GM19328 (cell line): ENCODE results near the gene ALG6.
"Not testable (repeated sequence)": the region's sequence is repeated elsewhere in the genome, so short reads cannot be mapped to it uniquely, and the experiment has no call there.

ENCODE experiments used
- ATAC-seq: cut with Tn5 transposase; IDR thresholded peaks from one replicate; pipeline ENCODE4 v1.9.1; 2021; ENCODE audit warnings: mild to moderate bottlenecking, moderate library complexity; ENCODE audit not compliant: unreplicated experiment

The ALG6 gene

DNA sequence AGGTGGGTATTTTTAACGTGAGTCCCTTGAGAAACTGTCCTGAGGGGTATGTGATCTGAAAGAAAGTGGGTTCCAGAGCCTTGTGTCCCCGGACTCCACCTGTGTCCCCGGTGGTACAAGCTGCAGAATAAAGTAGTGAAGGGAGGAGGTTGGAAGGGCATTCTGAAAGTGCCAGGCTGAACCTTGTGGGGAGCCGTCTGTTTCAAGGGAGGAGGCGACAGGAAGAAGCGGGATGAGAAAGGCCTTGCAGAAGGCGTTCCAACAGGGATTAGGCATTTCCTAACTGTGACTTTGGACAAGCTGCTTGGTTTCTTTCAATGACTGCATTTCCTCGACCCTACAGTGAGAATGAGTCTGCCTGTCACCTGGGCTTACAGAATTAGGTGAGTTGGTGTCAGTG lies 39.3 kb upstream of the ALG6 start:
- no peak for ATAC-seq

DNA sequence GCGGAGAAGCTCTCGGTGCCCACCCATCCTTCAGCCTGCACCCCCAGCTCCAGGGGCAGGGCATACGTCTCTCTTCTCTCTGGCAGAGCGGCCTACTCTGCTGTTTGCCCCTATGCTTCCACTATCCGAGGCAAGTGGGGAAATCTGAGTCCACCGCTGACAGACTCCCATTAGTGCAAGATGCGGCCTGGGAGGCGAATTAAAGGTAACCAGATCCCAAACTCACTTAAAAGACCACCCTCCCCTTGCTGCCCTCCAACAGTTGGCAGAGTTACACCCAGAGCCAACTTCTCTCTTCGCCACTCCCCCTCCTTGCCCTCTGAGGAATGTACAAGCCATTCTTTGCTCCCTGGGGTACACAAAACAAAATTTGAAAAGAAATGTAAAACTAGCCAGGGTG lies 38.6 kb upstream of the ALG6 start:
- no peak for ATAC-seq

DNA sequence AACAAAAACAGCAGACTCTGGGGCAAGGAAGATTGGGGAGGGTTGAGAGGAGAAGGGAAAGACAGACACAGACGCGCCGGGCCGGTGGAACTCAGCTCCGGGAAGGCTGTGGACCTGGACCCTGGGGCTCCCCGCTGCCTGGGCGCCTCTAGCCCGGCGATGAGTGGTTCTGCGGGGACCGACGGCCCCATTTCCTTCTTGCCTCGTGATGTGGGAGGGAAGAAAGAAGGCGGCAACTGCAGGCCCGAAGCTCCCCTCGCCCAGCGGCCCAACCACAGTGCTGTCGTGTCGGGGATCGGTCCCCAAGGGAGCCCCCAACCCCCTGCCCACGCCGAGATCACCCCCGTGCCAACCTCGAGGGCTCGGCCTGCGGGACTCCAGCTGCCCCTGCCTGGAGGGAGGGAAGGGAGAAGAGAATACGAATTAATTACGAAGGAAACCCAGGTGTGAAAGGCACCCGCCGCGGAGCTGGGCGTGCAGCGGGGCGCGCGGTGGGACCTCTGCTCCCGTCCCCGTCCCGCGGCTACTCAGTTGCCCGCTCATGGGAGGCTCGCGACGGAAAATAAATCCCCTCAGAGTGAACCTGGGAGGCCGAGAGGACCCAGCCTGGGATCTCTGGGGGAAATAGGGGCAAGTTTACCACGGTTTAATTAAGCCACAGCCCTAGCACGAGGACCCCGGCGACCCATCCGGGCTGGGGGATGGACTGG lies 37.7 kb upstream of the ALG6 start:
- ATAC-seq = no peak

DNA sequence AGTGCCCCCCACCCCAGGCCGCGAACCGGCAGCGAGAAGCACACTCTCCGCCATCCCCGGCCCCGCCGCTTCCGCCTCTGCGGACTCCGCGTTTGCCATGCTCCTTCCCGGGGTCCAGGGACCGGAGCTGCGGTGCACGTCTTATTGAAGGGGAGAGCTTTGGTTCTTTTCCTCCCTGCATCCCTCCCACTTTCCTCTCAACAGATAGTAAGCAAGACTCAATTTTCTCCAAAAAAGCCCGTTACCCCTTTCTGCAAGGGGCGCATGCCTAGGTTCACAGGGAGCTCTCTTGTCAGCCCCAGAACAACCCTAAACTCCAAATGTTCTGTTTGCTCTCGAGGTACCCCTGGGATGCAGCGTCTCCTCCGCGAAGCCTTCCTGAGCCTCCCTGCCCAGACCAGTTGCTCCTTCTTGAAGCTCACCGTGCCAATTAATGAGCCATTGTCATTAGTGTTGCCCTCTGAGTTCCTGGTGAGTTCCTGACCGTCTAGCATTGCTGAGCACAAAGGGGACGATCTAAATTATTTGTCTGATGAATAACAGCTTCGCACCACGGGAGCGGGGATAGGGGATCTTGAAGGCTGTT lies 37.0 kb upstream of the ALG6 start:
- no peak for ATAC-seq

DNA sequence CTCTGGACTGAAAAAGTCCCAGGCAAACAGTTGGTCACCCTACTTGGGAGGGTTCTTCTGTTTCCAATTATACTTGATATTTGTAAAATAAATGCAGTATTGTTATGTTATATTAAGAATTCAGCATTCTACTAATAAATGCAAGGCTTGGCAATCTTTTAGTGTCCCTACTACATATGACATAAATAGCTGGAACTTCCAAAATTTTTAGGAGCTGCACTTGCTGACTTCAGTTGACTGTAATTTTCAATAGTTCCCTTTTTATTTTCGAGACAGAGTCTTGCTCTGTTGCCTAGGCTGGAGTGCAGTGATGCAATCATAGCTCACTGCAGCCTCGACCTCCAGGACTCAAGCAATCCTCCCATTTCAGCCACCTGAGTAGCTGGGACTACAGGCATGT lies 25.0 kb upstream of the ALG6 start:
- ATAC-seq = no peak

DNA sequence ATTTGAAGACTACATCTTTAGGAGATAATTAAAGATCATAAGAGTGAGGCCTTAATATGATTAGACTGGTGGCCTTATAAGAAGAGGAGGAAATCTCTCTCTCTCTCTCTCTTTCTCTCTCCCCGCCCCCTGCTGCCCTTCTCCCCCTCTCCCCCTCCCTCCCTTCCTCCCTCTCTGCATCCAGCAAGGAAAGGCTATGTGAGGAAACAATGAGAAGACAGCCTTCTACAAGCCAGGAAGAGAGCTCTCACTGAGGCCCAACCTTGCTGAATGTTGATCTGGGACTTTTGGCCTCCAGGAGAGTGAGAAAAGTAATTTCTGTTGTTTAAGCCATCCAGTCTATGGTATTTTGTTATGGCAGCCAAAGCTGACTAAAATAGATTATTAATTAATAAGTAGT lies 23.5 kb upstream of the ALG6 start:
- ATAC-seq = no peak

DNA sequence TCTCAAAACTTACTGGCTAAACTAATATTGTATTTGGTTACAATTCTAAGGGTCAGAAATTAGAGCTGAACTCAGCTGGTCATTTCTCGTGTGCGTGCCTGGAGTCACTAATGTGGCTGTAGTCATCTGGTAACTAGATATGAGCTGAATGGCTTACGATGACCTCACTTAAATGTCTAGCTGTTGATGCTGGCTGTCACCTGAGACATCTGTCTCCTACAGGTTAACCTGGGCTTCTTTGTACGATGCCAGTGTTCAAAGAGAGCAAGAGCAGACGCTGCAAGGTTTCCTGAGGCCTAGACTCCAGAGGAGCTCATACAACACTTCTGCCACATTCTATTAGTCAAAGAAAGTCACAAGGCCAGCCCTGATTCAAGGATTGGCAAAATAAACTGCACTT lies 17.1 kb upstream of the ALG6 start:
- ATAC-seq = no peak

DNA sequence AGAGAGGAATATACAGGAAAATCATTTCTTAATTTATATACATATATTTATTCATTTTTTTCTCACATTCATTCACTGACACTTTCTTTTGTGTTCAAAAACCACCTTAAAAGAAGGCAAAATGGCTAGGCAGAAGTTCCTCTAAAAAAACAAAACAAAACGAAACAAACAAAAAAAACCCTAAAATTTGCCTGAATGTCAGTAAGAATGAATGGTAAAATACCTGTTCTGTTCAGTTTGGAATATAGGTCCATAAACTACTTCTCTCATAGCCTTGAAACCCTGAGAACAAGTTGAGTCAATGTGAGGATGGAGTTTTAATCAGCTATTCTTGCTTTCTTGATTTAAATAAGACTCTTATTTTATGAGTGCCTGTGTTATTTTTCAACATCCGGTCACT lies 14.7 kb upstream of the ALG6 start:
- ATAC-seq = no peak

DNA sequence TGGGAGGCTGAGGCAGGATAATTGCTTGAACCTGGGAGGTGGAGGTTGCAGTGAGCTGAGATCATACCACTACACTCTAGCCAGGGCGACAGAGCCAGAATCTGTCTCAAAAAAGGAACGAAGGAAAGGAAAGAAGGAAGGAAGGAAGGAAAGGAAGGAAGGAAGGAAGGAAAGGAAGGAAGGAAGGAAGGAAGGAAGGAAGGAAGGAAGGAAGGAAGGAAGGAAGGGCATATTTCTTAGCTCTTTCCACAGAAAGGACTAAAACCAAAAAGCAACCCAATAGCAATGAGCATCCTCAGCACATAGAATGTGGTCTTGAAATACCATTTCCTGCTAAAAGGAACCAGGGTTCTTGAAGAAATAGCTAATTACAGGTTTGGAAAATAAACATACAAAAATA lies 11.2 kb upstream of the ALG6 start:
- ATAC-seq = not testable (repeated sequence)

DNA sequence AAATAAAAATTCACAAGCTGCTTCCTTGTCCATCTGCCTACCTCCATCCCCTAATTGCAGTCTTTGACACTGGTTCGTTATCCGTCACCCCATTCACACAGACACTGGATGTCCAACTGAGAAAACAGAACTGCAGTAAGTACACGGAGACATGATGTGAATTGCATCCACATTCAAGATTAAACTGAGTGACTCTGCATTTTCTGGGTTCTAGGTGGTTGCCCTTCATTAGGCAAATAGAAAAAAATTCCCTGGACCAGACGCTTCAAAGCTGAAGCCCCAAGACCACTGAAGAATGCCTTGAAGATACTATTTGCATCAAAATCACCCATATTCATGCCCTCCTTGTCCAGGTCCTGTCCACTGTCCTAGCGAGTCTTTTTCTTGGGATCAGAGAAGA lies 7.9 kb upstream of the ALG6 start:
- ATAC-seq = no peak

DNA sequence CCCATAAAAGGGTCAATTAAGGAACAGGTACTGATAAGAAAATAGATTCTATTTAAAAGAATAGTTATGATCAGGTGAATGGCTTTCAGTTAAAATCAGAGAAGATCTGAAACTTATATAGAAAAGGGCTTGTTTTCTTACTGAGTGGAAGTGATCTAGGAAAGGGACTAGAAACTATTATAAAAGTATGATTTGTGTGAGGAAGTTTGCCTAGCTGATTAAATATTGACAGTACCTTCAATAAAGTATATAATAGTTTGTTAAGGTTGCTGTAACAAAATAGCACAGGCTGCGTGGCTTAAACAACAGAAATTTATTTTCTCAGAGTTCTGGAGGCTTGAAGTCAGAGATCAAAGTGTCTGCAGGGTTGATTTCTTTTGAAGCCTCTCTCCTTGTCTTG lies 5.4 kb upstream of the ALG6 start:
- ATAC-seq = no peak

DNA sequence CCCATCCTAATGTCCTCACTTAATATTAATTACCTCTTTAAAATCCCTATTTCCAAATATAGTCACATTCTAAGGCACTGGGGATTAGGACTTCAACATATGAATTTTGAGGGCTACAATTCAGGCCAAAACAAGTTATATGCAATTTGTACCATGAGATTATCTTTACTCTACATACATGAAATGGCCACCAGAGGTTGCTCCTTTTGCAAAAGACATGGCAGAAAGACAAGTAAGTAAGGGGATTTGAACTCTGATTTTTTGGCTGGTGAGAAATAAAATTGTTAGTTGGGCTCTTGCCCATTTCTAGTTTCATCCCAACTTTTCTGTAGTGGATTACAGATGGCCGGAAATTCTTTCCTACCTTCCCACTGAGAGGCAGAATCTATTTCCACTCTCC lies 4.8 kb upstream of the ALG6 start:
- no peak for ATAC-seq

DNA sequence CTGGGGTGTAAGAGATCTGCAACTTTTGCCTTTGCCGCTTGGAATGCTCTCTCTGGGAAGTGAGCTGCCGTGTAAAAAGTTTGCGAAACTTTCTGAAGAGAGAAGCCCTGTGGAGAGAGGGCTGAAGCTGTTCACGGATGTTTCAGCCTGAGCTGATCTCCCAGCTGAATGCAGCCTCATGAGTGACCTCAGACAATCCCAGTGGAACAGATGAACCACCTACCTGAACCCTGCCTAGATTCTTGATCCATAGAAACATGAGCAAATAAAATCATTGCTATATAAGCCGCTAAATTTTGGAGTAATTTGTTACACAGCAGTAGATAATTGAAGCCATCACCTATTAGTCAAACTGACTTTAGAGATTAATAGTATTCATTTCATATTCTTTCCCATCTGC lies 4.4 kb upstream of the ALG6 start:
- ATAC-seq = no peak

DNA sequence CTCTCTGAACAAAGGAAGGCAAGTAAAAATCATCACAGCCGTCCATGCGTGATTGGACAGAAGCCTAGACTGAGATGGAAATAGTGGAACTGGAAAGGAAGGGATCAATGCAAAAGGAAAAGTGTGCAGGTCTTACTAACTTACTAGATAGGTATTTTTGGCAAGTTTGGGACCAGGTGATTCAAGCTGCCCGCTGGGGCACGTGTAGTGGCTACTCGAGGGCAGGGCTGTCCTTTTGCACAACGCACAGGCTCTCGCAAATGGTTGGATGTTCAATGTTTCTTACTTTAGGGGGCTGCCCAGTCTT lies 566 bp upstream of the ALG6 start:
- no peak for ATAC-seq

DNA sequence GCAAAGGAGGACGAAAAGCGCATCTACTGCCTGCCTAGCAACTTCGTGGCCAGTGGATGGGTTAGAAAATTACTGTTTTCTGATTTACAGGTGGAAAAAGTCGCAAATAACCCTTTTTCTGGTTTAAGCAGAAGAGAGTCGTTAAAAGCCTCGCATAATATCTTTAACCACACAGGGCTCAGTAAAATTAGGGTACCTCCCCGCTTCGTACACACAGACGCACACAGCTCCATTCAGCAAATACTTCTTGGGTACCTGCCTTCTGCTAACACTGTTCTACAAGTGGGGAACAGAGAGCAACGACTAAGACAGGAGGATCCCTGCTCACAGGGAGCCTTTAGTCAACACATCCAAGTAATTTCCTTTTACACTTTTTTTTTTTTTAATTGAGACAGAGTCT lies 704 bp downstream of the ALG6 start:
- ATAC-seq = no peak

DNA sequence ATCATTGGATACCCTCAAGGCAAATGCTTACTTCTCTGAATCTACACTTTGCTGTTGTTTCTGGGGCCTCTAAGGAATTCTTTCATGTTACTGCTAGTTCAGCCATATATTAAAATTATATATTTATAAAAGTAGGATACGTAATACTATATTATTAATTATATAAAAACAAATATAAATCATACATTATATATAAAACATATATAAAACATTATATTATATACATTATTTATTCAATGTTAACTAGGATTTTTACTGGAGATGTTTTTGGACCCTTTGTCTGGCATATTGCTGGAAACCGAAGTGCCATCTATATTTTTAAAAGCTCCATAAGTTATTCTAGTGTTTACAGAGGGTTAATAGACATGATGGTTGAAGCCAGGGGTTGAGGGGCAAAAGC lies 12.2 kb downstream of the ALG6 start:
- no peak for ATAC-seq

DNA sequence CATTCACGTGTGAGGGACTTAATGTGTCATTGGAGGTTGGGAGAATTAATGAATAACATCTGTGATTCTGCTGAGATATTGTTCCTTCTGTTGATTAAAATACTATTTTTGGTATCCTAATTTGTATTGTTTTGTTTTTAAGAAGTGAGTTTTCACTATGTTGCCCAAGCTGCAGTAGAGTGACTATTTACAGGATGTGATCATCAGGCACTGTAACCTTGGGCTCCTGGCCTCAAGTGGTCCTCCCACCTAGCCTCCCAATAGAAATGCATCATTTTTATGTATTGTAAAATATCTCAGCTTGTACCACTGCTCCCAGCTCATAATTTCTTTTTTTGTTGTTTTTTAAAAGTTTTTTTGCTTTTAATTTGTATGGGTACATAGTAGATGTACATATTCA lies 14.3 kb downstream of the ALG6 start:
- no peak for ATAC-seq

DNA sequence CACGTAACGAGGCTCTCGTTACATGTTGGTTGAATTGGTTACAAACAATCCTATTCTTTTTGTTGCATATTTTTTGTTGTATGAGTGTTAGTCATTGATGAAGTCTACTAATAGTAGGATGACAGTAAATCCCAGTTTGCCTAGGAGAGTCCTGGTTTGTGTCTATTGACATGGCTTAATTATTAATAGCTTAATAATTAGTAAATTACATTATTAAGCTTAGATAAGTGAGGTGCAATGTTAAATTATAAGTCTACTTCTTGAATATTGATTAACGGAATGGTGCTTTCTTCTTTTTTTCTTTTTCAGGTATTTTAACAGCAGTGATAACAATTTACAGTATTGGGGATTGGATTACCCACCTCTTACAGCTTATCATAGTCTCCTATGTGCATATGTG lies 34.5 kb downstream of the ALG6 start:
- ATAC-seq = no peak

DNA sequence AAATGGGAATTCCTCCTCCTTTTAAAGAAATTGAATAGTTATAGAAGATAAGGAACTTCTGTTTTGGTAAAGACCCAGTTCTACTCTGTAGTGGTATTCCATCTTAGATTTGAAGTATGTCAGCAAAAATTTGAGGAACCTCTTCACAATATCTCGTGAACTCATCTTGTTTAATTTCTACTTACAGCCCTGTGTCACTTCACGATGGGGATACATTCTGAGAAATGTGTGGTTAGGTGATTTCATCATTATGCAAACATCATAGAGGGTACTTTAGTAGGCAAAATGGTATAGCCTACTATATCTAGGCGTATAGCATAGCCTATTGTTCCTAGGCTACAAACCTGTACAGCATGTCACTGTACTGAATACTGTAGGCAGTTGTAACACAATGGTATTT lies 36.0 kb downstream of the ALG6 start:
- no peak for ATAC-seq

DNA sequence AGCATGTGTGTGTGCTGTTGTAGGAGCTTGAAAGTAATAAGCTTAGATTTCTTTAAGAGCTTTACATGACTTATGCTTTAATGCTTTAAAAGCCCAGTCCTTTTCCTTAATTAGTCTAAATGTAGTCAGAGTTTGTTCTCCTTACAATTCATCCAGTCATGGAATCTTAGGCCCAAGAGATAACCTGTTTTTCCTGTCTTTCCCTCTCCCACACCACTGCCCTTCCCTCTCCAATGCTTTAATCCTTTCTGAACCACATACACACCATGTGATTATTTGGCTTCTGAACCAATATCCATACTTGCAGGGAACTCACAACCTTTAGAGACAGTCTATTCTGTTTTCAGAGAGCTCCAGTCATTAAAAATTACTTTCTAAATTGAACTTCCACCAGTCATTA lies 37.6 kb downstream of the ALG6 start:
- no peak for ATAC-seq

DNA sequence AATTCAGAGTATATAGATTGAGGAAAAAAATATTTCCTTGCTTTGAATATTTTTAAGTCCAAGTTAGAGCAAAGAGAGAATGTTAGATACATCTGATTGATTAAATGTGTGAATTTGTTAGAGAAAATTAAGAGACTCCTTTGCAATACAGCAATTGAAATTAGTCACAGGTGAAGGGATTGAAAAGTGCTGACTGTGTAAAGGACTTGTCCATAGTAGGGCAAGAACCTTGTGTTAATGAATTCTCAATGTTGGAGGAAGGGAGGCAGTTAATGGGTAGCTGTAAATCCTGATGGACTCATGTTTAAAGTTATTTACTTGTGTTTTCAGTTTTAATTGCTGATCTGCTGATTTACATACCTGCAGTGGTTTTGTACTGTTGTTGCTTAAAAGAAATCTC lies 38.6 kb downstream of the ALG6 start:
- ATAC-seq = no peak

DNA sequence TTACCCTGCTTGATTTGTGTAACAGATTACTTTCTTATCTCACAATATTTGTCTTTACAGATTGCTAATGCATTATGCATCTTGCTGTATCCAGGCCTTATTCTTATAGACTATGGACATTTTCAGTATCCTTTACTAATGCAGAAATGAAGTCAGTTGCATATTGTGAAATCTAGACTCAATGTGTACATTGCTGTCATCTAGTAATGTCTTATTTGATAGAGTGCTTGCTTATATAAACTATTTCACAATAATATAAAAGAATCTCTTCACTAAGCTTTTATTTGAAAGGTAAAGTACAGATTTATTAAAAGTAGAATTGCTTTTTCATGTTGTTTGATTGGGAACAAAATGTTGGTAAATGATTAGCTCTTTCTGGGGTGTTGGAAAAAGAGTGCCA lies 39.6 kb downstream of the ALG6 start:
- ATAC-seq = no peak

DNA sequence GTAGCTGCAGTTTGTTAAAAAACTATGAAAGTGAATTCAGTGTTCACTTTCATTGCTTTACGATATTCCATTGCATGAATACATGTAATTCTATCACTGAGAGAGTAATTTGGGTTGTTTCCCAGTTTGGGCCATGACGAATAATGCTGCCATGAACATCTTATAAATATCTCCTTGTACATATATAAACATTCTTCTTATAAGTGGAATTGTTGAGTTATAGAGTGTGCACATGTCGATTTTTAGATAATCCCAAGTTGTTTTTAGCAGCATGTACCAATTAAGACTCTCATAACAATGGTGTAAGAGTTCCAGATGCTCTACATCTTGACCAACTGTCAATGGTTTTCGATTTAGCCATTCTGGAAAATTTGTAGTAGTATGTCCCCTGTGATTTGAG lies 40.9 kb downstream of the ALG6 start:
- no peak for ATAC-seq
